WTC11 (cell line): ENCODE results near the gene SPRED1. TPM values are rescaled to one million over a fixed set of nuclear protein-coding genes. Genes with fewer than 3 reads are reported as not detected.

ENCODE experiments used
- ATAC-seq: fragments of 200-7000 bp; cut with Tn5 transposase; 2 replicates; pipeline ENCODE4 v1.10.0; 2021; ENCODE audit warnings: mild to moderate bottlenecking, moderate library complexity
- CTCF ChIA-PET: fragments of 300-600 bp; sonication (Branson Sonifier 250); formaldehyde crosslinking; loops from one replicate; lab custom pipeline; 2021; ENCODE audit warnings: antibody characterized with exemption; lab: Charles Lee
- POLR2A ChIA-PET: fragments of 350-600 bp; sonication (Branson Sonifier 250); formaldehyde crosslinking; loops from one replicate; lab custom pipeline; 2021; ENCODE audit warnings: antibody characterized with exemption; lab: Charles Lee
- DNase-seq: peaks from one replicate; pipeline ENCODE4 v3.0.0; 2021; ENCODE audit warnings: low spot score
- H3K27ac Mint-ChIP-seq: 2 replicates; pipeline ENCODE4 v1.8.0; 2021; ENCODE audit warnings: mixed read lengths
- H3K27me3 Mint-ChIP-seq: 2 replicates; pipeline ENCODE4 v1.8.0; 2021; ENCODE audit warnings: low read depth, mild to moderate bottlenecking, moderate library complexity, mixed read lengths
- H3K36me3 Mint-ChIP-seq: 2 replicates; pipeline ENCODE4 v1.8.0; 2021; ENCODE audit warnings: mixed read lengths
- H3K4me1 Mint-ChIP-seq: 2 replicates; pipeline ENCODE4 v1.8.0; 2022; ENCODE audit warnings: mixed read lengths
- H3K4me3 Mint-ChIP-seq: 2 replicates; pipeline ENCODE4 v1.8.0; 2021; ENCODE audit warnings: mild to moderate bottlenecking, moderate library complexity, mixed read lengths
- H3K9me3 Mint-ChIP-seq: 2 replicates; pipeline ENCODE4 v1.8.0; 2021; ENCODE audit warnings: mixed read lengths
- AFF4 ChIP-seq: sonication (generic); formaldehyde crosslinking; IDR thresholded peaks from 2 replicates; pipeline ENCODE4 v1.8.1; 2023; ENCODE audit warnings: mild to moderate bottlenecking, missing genetic modification reagents, borderline replicate concordance
- AR ChIP-seq: fragments of 250-450 bp; sonication (Bioruptor Pico); IDR thresholded peaks from 2 replicates; pipeline ENCODE4 v1.9.0; 2021; ENCODE audit warnings: mild to moderate bottlenecking
- CREM ChIP-seq: sonication (generic); formaldehyde crosslinking; IDR thresholded peaks from 2 replicates; pipeline ENCODE4 v1.8.1; 2022; ENCODE audit warnings: mild to moderate bottlenecking, missing genetic modification reagents, moderate library complexity
- ELF4 ChIP-seq: sonication (generic); formaldehyde crosslinking; IDR thresholded peaks from 2 replicates; pipeline ENCODE4 v1.8.1; 2022; ENCODE audit warnings: low read depth, mild to moderate bottlenecking, moderate library complexity, missing genetic modification reagents
- FOXK1 ChIP-seq: sonication (generic); formaldehyde crosslinking; IDR thresholded peaks from 2 replicates; pipeline ENCODE4 v1.8.0; 2022; ENCODE audit warnings: mild to moderate bottlenecking, moderate library complexity, missing genetic modification reagents
- HMGA2 ChIP-seq: fragments of 250-450 bp; sonication (Bioruptor Pico); IDR thresholded peaks from 2 replicates; pipeline ENCODE4 v1.4.0; 2021; ENCODE audit warnings: mild to moderate bottlenecking, moderate library complexity
- MYBL2 ChIP-seq: sonication (generic); formaldehyde crosslinking; IDR thresholded peaks from 2 replicates; pipeline ENCODE4 v1.8.1; 2023; ENCODE audit warnings: mild to moderate bottlenecking, moderate library complexity, missing genetic modification reagents
- SMAD3 ChIP-seq: sonication (generic); formaldehyde crosslinking; IDR thresholded peaks from 2 replicates; pipeline ENCODE4 v1.8.0; 2022; ENCODE audit warnings: missing genetic modification reagents, mild to moderate bottlenecking, borderline replicate concordance
- SMAD4 ChIP-seq: sonication (generic); formaldehyde crosslinking; IDR thresholded peaks from 2 replicates; pipeline ENCODE4 v1.8.0; 2022; ENCODE audit warnings: mild to moderate bottlenecking, missing genetic modification reagents
- TCF7 ChIP-seq: sonication (generic); formaldehyde crosslinking; IDR thresholded peaks from 2 replicates; pipeline ENCODE4 v1.8.0; 2022; ENCODE audit warnings: mild to moderate bottlenecking, low read depth, missing genetic modification reagents, moderate library complexity
- TEAD1 ChIP-seq: sonication (generic); formaldehyde crosslinking; IDR thresholded peaks from 2 replicates; pipeline ENCODE4 v1.8.0; 2022; ENCODE audit warnings: mild to moderate bottlenecking, missing genetic modification reagents
- TEAD4 ChIP-seq: sonication (generic); formaldehyde crosslinking; IDR thresholded peaks from 2 replicates; pipeline ENCODE4 v1.8.0; 2022; ENCODE audit warnings: mild to moderate bottlenecking, missing genetic modification reagents
- USF1 ChIP-seq: sonication (generic); formaldehyde crosslinking; IDR thresholded peaks from 2 replicates; pipeline ENCODE4 v1.8.0; 2022; ENCODE audit warnings: mild to moderate bottlenecking, missing genetic modification reagents
- USF2 ChIP-seq: sonication (generic); formaldehyde crosslinking; IDR thresholded peaks from 2 replicates; pipeline ENCODE4 v1.8.1; 2023; ENCODE audit warnings: mild to moderate bottlenecking, missing genetic modification reagents, moderate library complexity
- ZMAT4 ChIP-seq: fragments of 250-450 bp; sonication (Bioruptor Pico); IDR thresholded peaks from 2 replicates; pipeline ENCODE4 v1.9.0; 2021; ENCODE audit warnings: mild to moderate bottlenecking
- ZNF219 ChIP-seq: sonication (generic); formaldehyde crosslinking; IDR thresholded peaks from 2 replicates; pipeline ENCODE4 v1.8.0; 2023; ENCODE audit warnings: missing genetic modification reagents, mild to moderate bottlenecking, borderline replicate concordance
- ZNF416 ChIP-seq: fragments of 250-450 bp; sonication (Bioruptor Pico); IDR thresholded peaks from 2 replicates; pipeline ENCODE4 v1.9.0; 2021; ENCODE audit warnings: mild to moderate bottlenecking, inconsistent platforms
- total RNA-seq: library from RNA; stranded (reverse); gene quantifications from 3 replicates; pipeline ENCODE4 v1.2.3, GENCODE V29; 2021
- TF ChIP-seq, protein P1 (sequence below): sonication (generic); formaldehyde crosslinking; IDR thresholded peaks from 2 replicates; pipeline ENCODE4 v1.8.1; 2022; ENCODE audit warnings: mild to moderate bottlenecking, moderate library complexity, missing genetic modification reagents
- TF ChIP-seq, protein P2 (sequence below): fragments of 200-600 bp; IDR thresholded peaks from 2 replicates; pipeline ENCODE4 v1.8.0; 2022; ENCODE audit warnings: antibody characterized with exemption
- TF ChIP-seq, protein P3 (sequence below): sonication (generic); formaldehyde crosslinking; IDR thresholded peaks from 2 replicates; pipeline ENCODE4 v1.8.0; 2023; ENCODE audit warnings: mild to moderate bottlenecking, missing genetic modification reagents

The SPRED1 gene
- total RNA-seq, 1 experiment from 2014 or later: 35.9 TPM

DNA sequence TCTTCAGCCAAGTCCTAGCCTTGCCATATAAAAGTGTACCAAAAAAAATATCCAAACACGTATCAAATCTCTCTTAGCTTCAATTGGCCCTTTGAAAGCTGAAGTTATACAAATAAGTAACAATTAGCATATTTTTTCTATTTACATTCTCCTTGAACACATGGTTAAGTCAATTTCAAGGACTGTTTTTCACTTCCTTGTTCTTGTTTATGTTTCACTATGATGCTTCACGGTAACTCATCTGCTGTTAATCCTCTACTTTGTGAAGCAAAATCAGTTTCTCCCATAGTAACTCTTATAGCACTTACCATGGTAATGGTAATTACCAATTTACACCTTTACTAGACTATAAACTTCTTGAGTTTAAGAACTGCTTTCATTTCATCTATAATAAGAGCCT lies 10.6 kb upstream of the SPRED1 start:
- TF ChIP-seq, protein P1, sequence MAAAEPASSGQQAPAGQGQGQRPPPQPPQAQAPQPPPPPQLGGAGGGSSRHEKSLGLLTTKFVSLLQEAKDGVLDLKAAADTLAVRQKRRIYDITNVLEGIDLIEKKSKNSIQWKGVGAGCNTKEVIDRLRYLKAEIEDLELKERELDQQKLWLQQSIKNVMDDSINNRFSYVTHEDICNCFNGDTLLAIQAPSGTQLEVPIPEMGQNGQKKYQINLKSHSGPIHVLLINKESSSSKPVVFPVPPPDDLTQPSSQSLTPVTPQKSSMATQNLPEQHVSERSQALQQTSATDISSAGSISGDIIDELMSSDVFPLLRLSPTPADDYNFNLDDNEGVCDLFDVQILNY (CRISPR knock-in tag): no peak
- TF ChIP-seq AFF4 (CRISPR knock-in tag): no peak
- TF ChIP-seq, protein P2, sequence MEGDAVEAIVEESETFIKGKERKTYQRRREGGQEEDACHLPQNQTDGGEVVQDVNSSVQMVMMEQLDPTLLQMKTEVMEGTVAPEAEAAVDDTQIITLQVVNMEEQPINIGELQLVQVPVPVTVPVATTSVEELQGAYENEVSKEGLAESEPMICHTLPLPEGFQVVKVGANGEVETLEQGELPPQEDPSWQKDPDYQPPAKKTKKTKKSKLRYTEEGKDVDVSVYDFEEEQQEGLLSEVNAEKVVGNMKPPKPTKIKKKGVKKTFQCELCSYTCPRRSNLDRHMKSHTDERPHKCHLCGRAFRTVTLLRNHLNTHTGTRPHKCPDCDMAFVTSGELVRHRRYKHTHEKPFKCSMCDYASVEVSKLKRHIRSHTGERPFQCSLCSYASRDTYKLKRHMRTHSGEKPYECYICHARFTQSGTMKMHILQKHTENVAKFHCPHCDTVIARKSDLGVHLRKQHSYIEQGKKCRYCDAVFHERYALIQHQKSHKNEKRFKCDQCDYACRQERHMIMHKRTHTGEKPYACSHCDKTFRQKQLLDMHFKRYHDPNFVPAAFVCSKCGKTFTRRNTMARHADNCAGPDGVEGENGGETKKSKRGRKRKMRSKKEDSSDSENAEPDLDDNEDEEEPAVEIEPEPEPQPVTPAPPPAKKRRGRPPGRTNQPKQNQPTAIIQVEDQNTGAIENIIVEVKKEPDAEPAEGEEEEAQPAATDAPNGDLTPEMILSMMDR: no peak
- no peak for TF ChIP-seq SMAD4 (CRISPR knock-in tag)
- TF ChIP-seq, protein P3, sequence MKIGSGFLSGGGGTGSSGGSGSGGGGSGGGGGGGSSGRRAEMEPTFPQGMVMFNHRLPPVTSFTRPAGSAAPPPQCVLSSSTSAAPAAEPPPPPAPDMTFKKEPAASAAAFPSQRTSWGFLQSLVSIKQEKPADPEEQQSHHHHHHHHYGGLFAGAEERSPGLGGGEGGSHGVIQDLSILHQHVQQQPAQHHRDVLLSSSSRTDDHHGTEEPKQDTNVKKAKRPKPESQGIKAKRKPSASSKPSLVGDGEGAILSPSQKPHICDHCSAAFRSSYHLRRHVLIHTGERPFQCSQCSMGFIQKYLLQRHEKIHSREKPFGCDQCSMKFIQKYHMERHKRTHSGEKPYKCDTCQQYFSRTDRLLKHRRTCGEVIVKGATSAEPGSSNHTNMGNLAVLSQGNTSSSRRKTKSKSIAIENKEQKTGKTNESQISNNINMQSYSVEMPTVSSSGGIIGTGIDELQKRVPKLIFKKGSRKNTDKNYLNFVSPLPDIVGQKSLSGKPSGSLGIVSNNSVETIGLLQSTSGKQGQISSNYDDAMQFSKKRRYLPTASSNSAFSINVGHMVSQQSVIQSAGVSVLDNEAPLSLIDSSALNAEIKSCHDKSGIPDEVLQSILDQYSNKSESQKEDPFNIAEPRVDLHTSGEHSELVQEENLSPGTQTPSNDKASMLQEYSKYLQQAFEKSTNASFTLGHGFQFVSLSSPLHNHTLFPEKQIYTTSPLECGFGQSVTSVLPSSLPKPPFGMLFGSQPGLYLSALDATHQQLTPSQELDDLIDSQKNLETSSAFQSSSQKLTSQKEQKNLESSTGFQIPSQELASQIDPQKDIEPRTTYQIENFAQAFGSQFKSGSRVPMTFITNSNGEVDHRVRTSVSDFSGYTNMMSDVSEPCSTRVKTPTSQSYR: no peak
- TF ChIP-seq ZMAT4 (CRISPR knock-in tag): no peak
- TF ChIP-seq MYBL2 (CRISPR knock-in tag): no peak
- no peak for TF ChIP-seq FOXK1 (CRISPR knock-in tag)
- no peak for TF ChIP-seq TEAD1
- peaks cover 21% of the 10 kb centered on the region for H3K4me1 Mint-ChIP-seq
- H3K27me3 Mint-ChIP-seq: peaks cover 3% of the 10 kb centered on the region; the same call in 1 of the 2 replicates
- ChIA-PET CTCF (no interaction called here), POLR2A (no interaction called here)
- no peak overlapping the region for H3K4me3 Mint-ChIP-seq
- H3K9me3 Mint-ChIP-seq: peaks cover 7% of the 10 kb centered on the region
- no peak for DNase-seq
- H3K27ac Mint-ChIP-seq: no peak overlapping the region
- ATAC-seq: no peak
- H3K36me3 Mint-ChIP-seq: no peaks in the 10 kb centered on the region

DNA sequence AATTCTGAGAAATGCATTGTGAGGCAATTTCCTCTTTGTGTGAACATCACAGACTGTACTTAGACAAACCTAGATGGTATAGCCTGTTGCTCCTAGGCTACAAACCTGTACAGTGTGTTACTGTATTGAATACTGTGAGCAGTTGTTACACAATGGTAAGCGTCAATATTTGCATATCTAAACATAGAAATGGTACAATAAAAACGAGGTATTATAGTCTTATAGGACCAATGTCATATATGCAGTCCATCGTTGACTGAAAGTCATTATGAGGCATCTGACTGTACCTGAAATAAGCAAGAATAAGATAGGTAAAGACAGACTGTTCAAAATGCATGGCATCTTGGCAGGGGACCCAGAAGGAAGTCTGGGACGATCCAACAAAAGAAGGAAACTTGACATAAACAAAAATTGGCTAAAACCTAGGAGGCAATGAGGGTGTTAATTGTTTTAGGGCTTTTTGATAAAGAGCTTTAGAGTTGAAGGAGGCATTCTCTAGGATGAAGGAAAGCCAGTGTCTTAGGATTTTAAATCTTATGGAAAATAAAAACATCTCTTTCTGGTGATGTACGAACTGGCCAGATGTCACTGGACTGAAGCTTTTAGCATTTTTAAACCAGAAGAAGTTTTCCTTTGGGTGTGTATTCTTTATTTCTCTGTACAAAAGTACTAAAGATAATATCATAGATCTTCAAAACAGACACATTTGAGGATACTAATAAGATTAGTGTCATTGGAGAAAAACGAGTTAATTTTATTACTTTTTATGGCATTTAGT lies 9.2 kb upstream of the SPRED1 start:
- Mint-ChIP-seq H3K4me3 (no peak overlapping the region), H3K4me1 (peaks cover 25% of the 10 kb centered on the region), H3K27ac (no peak overlapping the region), H3K36me3 (no peaks in the 10 kb centered on the region), H3K27me3 (peaks cover 3% of the 10 kb centered on the region; the same call in 1 of the 2 replicates), H3K9me3 (peaks cover 3% of the 10 kb centered on the region; the same call in 1 of the 2 replicates)
- ChIA-PET CTCF (no interaction called here), POLR2A (no interaction called here)
- no peak for ATAC-seq
- no peak for DNase-seq
- no peak for TF ChIP-seq CREM
- no peak for TF ChIP-seq USF2
- TF ChIP-seq ZNF416 (CRISPR knock-in tag): no peak
- TF ChIP-seq ELF4 (CRISPR knock-in tag): no peak
- no peak for TF ChIP-seq HMGA2 (CRISPR knock-in tag)
- no peak for TF ChIP-seq TCF7 (CRISPR knock-in tag)
- TF ChIP-seq TEAD4 (CRISPR knock-in tag): no peak
- no peak for TF ChIP-seq TEAD1
- no peak for TF ChIP-seq FOXK1 (CRISPR knock-in tag)
- no peak for TF ChIP-seq USF1 (CRISPR knock-in tag)
- TF ChIP-seq SMAD3 (CRISPR knock-in tag): no peak
- TF ChIP-seq AR (CRISPR knock-in tag): no peak
- TF ChIP-seq ZNF219: no peak
